Activated CD8-positive, alpha-beta memory T cell treated with anti-CD3 and anti-CD28 coated beads for 24 hours (primary cell): ENCODE data around the gene PSPH.
A peak's percentile ranks its signal among the peaks of the same experiment; 100 is the strongest.

ENCODE experiments used
- DNase-seq: peaks from one replicate; pipeline ENCODE4 v3.0.0-alpha.2; 2020

The PSPH gene

DNA sequence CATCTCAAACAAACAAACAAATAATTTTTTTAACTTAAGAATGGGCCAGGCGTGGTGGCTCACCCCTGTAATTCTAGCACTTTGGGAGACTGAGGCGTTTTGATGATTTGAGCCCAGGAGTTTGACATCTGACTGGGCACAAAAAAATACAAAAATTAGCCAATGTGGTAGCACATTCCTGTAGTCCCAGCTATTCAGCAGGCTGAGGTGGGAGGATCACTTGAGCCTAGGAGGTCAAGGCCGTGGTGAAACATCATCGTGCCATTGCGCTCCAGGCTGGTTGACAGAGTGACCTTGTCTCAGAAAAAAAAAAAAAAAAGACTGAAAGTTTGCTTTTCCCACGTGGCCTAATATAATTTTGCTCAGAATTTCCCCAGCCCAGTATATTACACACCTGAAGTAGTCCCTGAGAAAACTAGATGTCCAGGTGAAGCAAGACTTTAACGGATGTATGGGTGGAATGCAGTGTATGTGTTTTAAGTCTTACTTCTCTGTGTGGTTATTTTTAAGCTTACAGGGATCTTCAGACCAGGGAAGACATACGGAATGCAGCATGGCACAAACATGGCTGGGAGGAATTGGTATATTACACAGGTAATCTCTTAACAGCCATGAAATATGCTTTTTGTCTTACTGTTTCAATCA is 54.3 kb downstream of the PSPH start:
- no peak for DNase-seq

DNA sequence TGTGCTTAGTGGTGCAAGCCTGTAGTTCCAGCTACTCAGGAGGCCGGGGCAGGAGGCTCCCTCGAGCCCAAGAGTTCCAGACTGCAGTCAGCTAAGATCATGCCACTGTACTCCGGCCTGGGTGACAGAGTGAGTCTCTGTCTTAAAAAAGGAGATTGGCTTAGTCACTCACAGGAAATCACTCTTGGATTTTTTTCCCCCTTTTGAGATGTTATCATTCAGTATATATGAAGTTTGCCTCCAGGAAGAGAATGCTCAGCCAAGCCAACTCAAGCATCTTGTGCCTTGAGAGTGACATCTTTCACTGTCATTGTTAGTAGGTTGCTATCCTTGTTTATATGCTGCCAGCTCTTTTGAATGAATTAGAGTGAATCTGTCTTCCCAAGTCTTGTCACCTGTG is 58.9 kb downstream of the PSPH start:
- DNase-seq, result no peak

DNA sequence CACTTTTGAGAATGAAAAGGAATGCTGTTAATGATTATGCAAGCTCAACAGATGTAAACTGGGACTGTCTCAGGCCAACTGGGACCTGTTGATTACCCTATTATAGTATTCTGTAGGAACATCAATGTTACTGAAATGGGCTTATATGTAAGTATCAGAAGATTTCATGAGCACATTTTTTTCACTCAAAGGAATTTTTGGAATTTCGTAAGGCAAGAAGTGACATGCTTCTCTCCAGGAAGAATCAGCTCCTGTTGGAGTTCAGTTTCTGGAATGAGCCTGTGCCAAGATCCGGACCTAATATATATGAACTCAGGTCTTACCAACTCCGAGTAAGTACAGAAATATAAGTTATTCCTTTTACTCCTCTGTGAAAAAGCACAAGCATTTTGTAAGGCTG is 67.7 kb downstream of the PSPH start:
- no peak for DNase-seq

DNA sequence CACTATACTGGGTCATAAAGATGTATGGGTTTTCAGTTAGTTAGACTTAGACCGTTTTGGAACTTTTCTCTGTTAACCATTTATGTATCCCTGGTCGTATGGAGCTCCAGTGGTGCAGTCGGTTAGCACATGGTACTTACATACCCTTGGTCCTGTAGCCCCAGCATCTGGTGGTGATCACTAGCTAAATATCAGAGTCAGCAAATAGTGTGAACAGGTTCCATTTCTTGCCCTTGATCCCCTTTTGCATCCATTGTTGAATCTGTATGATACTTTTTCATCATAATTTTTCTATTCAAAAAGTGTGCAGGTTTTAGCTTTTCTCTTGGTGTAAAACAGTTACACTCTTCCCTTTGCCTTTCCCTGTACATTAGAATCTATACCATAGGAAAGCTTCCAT is 71.0 kb downstream of the PSPH start:
- DNase-seq, result no peak

DNA sequence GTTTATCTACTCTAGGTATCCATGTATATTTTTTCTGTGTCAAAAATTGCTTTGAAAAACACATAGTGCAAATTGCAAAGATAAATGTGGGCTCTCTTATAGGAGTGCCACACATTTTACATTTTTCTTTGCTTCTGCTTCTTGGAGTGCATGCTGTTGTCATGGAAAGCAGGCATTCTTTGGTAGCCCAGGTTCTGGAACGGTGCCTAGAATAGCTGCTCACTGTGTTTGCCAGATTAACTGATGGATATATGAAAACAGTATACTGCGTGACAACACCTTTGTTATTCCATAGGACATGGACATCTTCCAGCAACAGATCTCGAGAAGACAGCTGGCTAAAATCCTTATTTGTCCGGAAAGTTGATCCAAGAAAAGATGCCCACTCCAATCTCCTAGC is 73.4 kb downstream of the PSPH start:
- DNase-seq, result no peak

DNA sequence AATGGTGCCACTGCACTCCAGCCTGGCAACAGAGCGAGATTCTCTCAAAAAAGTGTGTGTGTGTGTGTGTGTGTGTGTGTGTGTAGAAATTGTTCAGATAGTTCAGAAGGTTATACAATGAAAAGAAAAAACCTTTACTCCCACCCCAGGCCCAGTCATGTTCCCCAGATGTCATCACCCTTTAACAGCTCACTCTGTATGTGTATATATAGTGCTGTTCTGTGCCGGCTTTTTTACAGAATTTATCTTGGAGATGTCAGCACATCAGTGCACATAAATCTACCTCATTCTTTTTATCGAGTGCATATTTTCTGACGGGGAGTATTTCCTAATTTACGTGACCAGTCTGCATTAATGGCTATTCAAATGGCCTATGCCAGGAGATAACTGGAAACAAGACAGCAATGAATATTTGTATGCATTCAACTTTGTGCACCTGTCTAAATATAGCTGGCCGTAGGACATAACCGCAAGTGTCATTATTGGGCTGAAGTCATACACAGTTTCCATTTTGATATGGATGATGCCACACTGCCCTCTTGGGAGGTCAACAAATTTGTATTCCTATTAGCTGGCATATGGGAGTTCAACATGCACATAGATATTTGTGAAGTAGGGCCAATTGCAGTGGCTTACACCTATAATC is 75.1 kb downstream of the PSPH start:
- DNase-seq, result no peak

DNA sequence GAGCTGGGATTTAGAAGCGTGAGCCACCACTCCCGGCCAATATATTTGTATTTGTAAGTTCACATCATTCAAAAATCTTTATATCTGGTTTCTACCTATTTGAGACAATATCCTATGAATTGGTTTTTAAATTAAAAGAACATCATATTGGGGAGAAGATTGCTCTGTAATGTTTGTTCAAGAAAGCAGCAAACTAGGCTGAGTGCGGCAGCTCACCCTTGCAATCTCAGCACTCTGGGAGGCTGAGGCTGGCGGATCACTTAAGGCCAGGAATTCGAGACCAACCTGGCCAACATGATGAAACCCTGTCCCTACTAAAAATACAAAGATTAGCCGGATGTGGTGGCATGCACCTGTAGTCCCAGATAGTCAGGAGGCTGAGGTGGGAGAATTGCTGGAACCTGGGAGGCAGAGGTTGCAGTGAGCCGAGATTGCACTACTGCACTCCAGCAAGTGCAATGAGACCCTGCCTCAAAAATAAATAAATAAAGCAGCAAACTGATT is 77.4 kb downstream of the PSPH start:
- DNase-seq, result no peak

DNA sequence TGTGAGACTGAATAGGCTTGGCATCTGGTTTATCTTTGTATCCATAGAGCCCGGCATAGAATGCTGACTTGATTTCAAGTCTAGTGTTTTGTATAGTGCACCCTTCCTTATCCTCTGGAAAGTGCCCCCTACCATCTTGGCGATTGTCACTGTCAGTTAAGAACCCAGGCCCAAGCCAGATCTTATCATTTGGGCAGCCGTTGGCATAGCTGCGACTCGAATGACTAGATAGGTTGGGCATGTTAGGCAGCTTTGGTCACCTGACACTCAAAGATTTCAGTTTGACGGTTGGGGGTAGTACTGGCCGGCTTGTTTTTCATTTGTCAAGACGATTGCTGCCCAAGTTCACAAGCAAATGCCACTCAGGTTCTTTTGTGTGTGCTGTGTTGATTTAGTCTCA is 80.3 kb downstream of the PSPH start:
- DNase-seq, result no peak

DNA sequence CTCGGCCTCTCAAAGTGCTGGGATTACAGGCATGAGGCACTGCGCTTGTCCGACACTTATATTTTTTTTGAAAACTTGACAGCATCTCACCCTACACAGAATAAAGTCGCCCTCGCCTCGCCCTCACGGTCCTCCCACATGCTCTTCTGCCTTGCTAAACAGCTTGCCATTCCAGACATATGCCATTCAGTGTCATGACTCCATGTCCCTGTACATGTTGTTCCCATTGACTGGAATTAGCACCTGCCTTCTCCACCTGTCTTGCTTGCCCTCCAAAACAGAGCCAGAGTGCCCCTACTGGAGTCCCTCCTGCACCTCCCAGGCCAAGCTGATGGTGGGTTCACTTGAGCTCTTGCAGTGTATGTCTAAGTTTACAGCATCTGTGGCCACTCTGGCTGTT is 80.7 kb downstream of the PSPH start:
- DNase-seq, result no peak

DNA sequence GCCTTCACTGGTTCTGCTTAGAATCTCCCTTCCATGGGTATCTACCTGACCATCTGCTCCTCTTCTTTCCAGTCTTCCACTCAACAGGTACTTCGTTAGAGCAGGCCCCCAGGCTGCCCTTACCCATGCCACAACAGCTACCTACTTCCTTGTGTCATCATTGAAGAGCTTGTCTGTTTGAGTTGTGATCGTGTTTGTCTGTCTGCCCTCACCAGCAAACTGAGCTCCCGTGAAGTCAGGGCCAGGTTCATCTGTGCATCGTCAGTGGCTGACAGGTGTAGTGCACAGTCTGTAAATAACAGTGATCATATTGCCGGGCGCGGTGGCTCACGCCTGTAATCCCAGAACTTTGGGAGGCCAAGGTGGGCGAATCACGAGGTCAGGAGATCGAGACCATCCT is 81.9 kb downstream of the PSPH start:
- DNase-seq, result no peak

DNA sequence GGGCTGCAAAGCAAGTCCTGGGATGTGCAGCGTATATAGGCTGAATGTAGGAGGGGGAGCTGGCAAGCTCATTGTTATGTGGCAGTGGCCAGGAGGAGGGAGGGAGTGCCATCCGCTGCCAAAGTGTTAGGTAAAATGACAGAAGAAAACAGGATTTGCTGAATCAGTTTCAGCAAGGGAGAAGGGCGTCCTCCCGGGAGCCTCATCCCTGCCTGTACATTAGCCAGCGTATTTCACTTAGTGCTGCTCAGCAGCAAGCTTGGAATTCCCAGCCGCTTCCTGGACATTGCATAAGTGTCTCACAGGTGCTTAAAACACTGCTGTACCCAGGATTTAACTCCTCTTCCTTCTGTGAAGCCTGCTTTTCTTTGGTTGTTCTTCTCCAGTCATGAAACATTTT is 84.4 kb downstream of the PSPH start:
- DNase-seq, result no peak

DNA sequence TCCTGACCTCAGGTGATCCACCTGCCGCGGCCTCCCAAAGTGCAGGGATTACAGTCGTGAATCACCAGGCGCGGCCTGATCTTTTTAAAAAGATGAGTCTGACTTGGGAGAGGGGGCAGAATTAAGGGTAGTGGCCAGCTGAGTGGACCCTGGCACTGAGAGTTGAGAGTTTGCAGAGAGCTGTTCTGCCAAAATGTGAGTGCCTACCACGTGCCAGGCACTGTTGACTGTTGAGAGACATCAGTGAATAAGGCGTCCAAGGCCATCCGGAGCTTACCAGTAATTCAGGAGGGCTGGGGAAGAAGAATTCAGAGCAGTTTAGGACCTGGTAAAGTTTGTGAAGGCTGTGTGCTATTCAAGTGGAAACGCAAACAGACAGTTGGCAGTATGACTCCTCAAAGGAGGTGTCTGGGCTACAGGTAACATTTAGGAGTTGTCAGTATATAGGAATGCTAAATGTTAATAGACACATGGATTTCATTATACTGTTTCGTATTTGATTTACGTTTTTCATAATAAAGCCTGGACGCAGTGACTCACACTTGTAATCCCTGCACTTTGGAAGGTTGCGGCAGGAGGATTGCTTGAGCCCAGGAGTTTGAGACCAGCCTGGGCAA is 85.3 kb downstream of the PSPH start:
- no peak for DNase-seq

DNA sequence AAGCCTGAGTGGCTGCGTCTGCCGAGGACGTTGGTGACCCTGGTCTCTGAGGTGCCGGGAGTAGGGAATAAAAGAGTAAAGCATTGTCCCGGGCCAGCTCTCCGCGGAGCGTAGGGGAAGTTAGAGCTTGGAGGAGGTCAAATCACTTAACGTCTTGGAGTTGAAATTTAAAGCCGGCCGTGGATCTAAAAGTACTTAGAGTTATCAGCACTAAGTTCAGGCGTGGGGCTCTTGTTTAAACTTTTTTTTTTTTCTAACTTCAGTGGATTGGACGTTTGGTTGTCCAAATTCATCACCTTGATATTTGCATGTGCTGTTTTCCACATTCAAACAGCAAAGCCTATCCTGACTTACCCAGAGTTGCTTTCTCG is 86.2 kb downstream of the PSPH start:
- no peak for DNase-seq

DNA sequence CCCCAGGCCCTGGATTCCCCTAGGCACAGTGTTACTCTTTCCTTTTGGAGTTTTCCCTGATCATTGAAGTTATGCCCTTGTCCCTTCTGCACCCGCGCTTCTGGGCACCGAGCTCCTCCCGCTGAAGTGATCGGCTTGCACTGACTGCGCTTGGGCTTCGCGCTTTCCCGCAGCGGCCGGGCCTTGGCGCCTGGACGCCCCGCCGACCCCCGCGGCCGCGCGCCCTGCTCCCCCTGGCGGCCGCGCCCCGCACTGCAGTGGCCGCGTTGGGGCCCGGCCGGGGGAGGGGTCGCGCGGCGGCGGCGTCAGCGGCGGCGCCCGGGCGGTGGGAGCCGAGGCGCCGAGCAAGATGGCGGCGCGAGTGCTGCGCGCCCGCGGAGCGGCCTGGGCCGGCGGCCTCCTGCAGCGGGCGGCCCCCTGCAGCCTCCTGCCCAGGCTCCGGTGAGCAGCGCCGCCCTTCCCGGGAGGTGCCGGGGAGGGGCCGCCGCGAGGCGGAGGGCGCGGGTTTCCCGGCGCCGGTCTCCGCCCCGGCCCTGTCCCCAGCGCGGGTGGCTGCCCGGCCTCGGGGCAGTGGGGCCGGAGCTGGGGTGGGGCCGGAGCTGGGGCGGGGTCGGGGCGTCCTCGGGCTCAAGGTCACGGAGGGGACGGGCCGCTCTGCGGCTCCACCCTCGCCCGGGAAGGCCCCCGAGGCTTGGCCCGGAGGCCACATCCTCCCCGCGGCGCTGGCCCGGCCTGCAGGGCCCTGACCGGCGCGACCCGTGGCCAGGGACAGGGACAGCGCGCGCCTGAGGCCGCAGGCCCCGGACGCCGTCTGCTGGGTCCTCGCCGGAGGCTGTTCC is 86.8 kb downstream of the PSPH start, which contains the start of gene NIPSNAP2:
Gene NIPSNAP2 (plus strand): TSS at position 325 of the 839 bp plus-strand sequence. CDS start 25 bp downstream, at position 350.
- DNase-seq, result peak; percentile 86

DNA sequence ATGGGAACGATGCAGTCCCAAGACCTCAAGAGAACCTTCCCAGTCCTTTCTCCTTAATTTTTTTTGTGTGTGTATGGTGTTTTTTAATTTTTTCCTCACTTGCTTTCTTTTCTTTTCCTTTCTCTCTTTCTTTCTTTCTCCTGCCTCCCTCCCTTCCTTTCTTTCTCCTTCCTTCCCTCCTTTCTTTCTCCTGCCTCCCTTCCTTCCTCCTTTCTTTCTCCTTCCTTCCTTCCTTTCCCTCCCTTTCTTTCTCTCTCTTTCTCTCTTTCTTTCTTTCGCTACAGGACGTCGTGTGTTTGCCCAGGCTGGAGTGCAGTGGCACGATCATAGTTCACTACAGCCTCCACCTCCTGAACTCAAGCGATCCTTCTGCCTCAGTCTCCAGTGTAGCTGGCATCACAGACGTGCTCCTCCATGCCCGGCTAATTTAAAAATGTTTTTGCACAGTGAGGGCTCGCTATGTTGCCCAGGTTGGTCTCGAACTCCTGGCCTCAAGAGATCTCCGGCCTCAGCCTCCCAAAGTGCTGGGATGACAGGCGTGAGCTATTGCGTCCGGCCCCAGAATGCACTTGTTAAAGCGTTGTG is 87.6 kb downstream of the PSPH start:
- no peak for DNase-seq

DNA sequence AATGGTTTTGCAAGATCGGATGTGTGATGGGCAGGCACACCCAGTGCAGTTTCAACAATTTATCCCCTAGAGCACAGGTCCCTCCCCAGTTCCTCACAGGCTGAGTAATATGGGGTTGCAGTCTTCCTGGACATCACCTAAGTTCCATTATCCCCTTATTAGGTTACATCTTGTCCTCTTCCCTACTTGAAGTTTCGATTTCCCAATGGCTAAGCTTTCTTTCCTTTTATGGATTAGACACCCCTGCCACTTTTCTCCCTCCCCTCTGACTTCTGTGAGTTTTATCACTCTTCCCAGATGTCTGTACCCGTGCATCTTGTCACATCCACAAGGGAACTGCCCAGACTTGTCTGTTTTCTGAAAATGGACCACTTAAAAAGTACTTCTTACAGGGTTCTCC is 89.2 kb downstream of the PSPH start:
- no peak for DNase-seq
